ENCODE measurements around the gene PPM1J.

DNA sequence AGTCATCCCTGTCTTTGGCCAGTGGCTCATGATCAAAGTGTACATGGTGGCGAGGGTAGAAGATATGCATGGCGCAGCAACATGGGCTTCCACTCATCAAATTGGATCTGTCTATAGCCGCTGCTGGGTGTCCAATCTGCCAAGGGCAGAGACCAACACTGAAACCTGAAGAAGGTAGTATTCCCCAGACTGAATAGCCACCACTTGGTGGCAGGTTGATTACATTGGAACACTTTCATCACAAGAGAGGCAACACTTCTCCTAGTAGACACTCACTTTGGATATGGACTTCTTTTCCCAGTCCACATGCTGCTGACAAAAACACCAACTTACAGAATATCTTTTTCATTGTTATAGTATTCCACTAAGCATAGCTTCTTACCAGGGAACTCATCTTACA lies 22.4 kb upstream of the PPM1J start:
- TF ChIP-seq, protein P1, sequence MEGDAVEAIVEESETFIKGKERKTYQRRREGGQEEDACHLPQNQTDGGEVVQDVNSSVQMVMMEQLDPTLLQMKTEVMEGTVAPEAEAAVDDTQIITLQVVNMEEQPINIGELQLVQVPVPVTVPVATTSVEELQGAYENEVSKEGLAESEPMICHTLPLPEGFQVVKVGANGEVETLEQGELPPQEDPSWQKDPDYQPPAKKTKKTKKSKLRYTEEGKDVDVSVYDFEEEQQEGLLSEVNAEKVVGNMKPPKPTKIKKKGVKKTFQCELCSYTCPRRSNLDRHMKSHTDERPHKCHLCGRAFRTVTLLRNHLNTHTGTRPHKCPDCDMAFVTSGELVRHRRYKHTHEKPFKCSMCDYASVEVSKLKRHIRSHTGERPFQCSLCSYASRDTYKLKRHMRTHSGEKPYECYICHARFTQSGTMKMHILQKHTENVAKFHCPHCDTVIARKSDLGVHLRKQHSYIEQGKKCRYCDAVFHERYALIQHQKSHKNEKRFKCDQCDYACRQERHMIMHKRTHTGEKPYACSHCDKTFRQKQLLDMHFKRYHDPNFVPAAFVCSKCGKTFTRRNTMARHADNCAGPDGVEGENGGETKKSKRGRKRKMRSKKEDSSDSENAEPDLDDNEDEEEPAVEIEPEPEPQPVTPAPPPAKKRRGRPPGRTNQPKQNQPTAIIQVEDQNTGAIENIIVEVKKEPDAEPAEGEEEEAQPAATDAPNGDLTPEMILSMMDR (IDR thresholded peaks at IDR 0.05), result no peak
- TF ChIP-seq EP300 (IDR thresholded peaks at IDR 0.05) (no peak), POLR2AphosphoS5 (IDR thresholded peaks at IDR 0.05) (no peak), POLR2A (IDR thresholded peaks at IDR 0.05) (no peak)

Data from suprapubic skin (tissue), 4 donors.